Ectodermal cell (in vitro differentiated cells): ENCODE measurements around the gene B2M.
"Not testable (repeated sequence)": the region's sequence is repeated elsewhere in the genome, so short reads cannot be mapped to it uniquely, and the experiment has no call there.

Experiments
- H3K27ac ChIP-seq: 2 replicates; pipeline ENCODE4 v1.7.0; 2013; ENCODE audit warnings: mild to moderate bottlenecking, low read depth, low read length; ENCODE audit not compliant: insufficient read depth, poor library complexity, severe bottlenecking
- H3K27me3 ChIP-seq: 2 replicates; pipeline ENCODE4 v1.7.0; 2013; ENCODE audit warnings: mild to moderate bottlenecking, low read length; ENCODE audit not compliant: insufficient read depth, control insufficient read depth, poor library complexity, severe bottlenecking
- H3K36me3 ChIP-seq: one replicate; pipeline ENCODE4 v1.7.0; 2013; ENCODE audit warnings: low read length; ENCODE audit not compliant: control insufficient read depth, insufficient read depth
- H3K4me1 ChIP-seq: one replicate; pipeline ENCODE4 v1.7.0; 2013; ENCODE audit warnings: low read length; ENCODE audit not compliant: control insufficient read depth, insufficient read depth
- H3K4me3 ChIP-seq: 2 replicates; pipeline ENCODE4 v1.7.0; 2013; ENCODE audit warnings: low read depth, low read length, control low read depth; ENCODE audit not compliant: insufficient read depth
- H3K9me3 ChIP-seq: 2 replicates; pipeline ENCODE4 v1.7.0; 2013; ENCODE audit warnings: mild to moderate bottlenecking, low read length, moderate library complexity; ENCODE audit not compliant: control insufficient read depth
- WGBS, 2 experiments: methylation state at CpG; one replicate each; pipeline ENCODE4 v1.1.7; 2013; ENCODE audit warnings: missing lambda C conversion rate in 2 of 2; 5-methylcytosine and 5-hydroxymethylcytosine counted together

B2M gene

DNA sequence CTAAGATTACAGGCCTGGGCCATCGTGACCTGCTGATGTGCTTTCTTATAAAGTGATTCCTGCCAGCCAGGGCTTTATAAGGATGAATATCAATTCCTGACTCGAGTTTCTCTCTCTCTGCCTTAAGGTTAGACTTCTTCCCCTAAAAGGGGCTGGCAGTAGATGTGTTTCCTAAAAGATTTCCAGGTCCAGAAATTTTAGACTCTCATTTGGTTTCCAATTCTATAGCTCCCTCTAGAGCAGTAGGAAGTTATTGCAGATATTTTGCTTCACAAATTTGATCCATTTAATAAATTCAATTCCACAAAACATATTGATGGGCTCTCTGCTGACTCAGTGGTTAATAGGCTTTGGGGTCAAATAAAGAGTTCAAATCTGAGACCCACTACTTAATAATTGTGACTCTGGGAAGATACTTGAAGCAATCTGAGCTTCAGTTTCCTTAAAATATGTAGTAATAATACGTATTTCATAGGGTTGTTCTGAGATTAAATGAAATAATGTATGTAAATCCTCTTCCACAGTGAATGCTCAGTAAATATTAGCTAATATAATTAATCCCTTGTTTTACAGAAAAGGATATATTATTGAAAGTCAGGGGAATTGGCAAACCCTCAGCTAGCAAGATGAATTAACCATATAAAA is 27.1 kb downstream of the B2M start:
- no peaks in the 10 kb centered on the region for H3K27me3 ChIP-seq
- H3K9me3 ChIP-seq: no peaks in the 10 kb centered on the region
- 73 to 78% methylated on average over 2 to 3 of the region's 3 CpGs for WGBS, 2 experiments
- no peaks in the 10 kb centered on the region for H3K4me1 ChIP-seq
- no peak overlapping the region for H3K4me3 ChIP-seq
- no peak overlapping the region for H3K27ac ChIP-seq
- H3K36me3 ChIP-seq: no peaks in the 10 kb centered on the region

DNA sequence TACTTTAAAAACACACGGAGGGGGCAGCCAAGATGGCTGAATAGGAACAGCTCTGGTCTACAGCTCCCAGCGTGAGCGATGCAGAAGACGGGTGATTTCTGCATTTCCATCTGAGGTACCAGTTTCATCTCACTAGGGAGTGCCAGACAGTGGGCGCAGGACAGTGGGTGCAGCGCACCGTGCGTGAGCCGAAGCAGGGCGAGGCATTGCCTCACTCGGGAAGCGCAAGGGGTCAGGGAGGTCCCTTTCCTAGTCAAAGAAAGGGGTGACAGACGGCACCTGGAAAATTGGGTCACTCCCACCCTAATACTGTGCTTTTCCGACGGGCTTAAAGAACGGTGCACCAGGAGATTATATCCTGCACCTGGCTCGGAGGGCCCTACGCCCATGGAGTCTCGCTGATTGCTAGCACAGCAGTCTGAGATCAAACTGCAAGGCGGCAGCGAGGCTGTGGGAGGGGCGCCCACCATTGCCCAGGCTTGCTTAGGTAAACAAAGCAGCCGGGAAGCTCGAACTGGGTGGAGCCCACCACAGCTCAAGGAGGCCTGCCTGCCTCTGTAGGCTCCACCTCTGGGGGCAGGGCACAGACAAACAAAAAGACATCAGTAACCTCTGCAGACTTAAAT is 28.0 kb downstream of the B2M start:
- not testable (repeated sequence) for H3K4me1 ChIP-seq, H3K9me3 ChIP-seq, H3K27ac ChIP-seq, H3K27me3 ChIP-seq, H3K4me3 ChIP-seq, H3K36me3 ChIP-seq
- WGBS, 2 experiments: 79 to 85% methylated on average over 19 of the region's 24 CpGs

DNA sequence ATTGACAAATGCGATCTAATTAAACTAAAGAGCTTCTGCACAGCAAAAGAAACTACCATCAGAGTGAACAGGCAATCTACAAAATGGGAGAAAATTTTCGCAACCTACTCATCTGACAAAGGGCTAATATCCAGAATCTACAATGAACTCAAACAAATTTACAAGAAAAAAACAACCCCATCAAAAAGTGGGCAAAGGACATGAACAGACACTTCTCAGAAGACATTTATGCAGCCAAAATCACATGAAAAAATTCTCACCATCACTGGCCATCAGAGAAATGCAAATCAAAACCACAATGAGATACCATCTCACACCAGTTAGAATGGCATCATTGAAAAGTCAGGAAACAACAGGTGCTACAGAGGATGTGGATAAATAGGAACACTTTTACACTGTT is 32.1 kb downstream of the B2M start:
- not testable (repeated sequence) for H3K4me1 ChIP-seq, H3K27me3 ChIP-seq, H3K9me3 ChIP-seq, H3K36me3 ChIP-seq, H3K27ac ChIP-seq, H3K4me3 ChIP-seq
- 94% methylated on average over 1 of the region's 2 CpGs; no CpG with 5 or more reads in 1 of the 2 experiments for WGBS, 2 experiments

GRCh38 chr15:44753345-44753744 is 42.0 kb downstream of the B2M start:
- 97 to 100% methylated on average over 1 of the region's 1 CpG for WGBS, 2 experiments
- no peak overlapping the region for H3K4me3 ChIP-seq
- H3K9me3 ChIP-seq: no peaks in the 10 kb centered on the region
- no peaks in the 10 kb centered on the region for H3K36me3 ChIP-seq
- H3K27ac ChIP-seq: no peak overlapping the region
- no peaks in the 10 kb centered on the region for H3K4me1 ChIP-seq
- no peaks in the 10 kb centered on the region for H3K27me3 ChIP-seq

- WGBS, 2 experiments: 86 to 90% methylated on average over 2 of the region's 2 CpGs
- H3K36me3 ChIP-seq: no peaks in the 10 kb centered on the region
- H3K27ac ChIP-seq: no peak overlapping the region
- no peaks in the 10 kb centered on the region for H3K4me1 ChIP-seq
- no peaks in the 10 kb centered on the region for H3K27me3 ChIP-seq
- no peak overlapping the region for H3K4me3 ChIP-seq
- H3K9me3 ChIP-seq: no peaks in the 10 kb centered on the region
Observed at GRCh38 chr15:44763187-44763586, 51.9 kb downstream of the B2M start.

DNA sequence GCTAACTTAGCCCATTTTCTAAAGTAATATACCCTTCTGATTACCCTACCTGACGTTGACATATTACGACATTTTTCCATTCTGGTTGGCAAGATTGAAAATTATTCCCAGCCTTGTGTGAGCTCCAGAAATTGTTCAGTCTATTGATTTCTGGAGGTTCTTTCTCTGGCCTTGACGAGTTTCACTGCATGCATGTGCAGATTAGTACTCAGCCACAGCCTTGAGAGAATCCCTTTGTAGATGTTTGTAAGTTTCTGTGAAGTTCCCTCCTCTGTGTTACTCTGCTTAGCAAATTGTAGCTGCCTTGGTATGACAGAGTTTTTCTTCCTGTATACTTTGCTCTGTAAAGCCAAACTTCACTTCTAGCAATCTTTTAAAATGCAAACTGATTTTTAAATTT is 52.5 kb downstream of the B2M start:
- no peaks in the 10 kb centered on the region for H3K36me3 ChIP-seq
- H3K27ac ChIP-seq: no peak overlapping the region
- no peaks in the 10 kb centered on the region for H3K4me1 ChIP-seq
- H3K9me3 ChIP-seq: no peaks in the 10 kb centered on the region
- H3K27me3 ChIP-seq: no peaks in the 10 kb centered on the region
- WGBS, 2 experiments: 73 to 88% methylated on average over 3 of the region's 3 CpGs
- no peak overlapping the region for H3K4me3 ChIP-seq

DNA sequence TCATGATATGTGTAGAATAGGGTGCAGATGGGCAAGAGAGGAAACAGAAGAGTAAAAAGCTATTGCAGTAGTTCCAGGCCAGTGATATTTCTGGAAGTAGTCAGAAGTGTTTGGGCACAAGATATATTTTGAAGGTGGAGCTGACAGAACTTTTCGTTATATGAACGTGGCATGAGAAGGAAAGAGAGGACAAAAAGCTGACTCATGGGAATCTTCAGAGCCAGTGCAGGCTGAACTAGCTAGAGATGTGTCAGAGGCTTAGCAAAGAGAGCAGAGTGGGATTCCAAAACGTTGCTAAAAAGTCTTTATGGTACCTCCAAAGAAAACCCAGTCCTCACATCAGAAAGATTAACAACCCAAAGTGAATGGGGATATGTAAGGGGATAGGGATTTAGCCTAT is 53.7 kb downstream of the B2M start:
- no peaks in the 10 kb centered on the region for H3K4me1 ChIP-seq
- no peaks in the 10 kb centered on the region for H3K9me3 ChIP-seq
- 46% methylated on average over 2 to 3 of the region's 3 CpGs for WGBS, 2 experiments
- no peak overlapping the region for H3K4me3 ChIP-seq
- H3K27me3 ChIP-seq: no peaks in the 10 kb centered on the region
- H3K36me3 ChIP-seq: no peaks in the 10 kb centered on the region
- no peak overlapping the region for H3K27ac ChIP-seq
